ENCODE data around the gene SPINK13.

DNA sequence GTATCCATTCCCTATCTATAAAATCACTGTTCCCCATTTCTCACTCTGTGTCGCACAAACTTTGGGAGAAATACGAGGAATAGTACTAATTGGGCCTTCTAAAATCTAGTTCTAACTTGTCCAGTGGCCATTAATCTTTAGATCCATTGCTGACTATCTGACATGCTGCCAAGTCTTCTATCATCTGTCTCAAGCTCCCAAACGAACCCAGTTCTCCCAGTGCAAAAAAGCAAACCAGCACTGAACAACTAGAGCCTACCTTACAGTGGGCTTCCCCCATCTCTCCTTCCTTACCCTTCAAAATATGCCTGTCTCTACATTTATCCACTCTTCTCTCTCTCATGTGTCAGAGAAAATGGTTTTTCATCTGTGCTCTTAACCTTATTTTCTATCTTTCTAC, 40.4 kb downstream of the SPINK13 start:
- TF ChIP-seq SP1 (IDR thresholded peaks at IDR 0.05): no peak
- no peak for TF ChIP-seq SUZ12 (IDR thresholded peaks at IDR 0.05)
- TF ChIP-seq LEF1 (IDR thresholded peaks at IDR 0.05; ENCODE audit: borderline replicate concordance): no peak
- no peak for TF ChIP-seq FOXM1 (IDR thresholded peaks at IDR 0.05; ENCODE audit: borderline replicate concordance)
- no peak for TF ChIP-seq ARNT (IDR thresholded peaks at IDR 0.05)
- TF ChIP-seq, protein P1, sequence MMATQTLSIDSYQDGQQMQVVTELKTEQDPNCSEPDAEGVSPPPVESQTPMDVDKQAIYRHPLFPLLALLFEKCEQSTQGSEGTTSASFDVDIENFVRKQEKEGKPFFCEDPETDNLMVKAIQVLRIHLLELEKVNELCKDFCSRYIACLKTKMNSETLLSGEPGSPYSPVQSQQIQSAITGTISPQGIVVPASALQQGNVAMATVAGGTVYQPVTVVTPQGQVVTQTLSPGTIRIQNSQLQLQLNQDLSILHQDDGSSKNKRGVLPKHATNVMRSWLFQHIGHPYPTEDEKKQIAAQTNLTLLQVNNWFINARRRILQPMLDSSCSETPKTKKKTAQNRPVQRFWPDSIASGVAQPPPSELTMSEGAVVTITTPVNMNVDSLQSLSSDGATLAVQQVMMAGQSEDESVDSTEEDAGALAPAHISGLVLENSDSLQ (IDR thresholded peaks at IDR 0.05): no peak

Measured in HEK293T (cell line).